ENCODE results near the gene NCSTN.

NCSTN gene

DNA sequence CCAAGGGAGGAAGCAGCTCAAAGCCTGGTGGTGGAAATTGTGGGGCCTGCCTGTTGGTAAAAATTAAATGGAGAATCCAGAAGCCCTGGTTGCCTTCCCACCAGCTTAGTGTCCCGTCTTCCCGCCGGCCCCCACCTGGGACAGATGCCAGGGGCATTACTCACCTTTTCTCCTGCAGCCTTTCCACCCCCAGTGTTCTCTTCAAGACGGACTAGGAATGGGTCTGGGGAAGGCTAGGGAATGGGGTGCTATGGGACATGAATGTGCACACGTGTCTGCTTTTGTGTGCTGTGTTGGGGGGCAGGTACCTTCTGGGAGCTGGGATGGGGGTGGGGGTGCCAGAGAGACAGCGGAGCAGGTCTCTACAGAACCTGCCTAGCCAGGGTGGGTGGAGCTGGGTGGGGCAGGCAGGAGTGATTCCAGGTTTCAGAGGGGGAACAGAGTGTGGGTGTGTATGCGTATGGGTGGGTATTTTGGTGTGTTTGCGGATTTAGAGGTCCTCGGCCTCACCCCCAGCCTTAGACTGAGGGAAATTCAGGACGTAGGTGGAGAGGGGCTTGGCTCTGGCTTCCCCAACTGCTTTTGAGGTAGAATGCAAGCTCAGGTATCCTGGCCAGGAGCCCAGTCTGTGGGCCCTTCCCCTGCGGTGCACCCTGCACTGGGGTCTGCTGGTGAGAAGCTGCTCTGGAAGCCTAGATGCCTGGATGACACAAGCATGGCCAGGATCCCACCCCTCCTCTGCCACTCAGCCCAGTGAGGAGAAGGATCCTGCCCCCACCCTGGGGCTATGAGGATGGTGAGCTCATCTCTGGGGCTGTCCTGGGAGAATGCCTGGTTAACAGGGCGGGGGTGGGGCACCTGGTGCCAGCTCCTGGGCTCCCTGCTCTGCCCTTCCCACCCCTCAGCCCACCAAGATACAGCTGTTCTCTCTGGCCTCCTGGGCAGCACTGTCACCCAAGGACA is 64.9 kb downstream of the NCSTN start:
- DNase-seq: peak; percentile 46
